Measurements from ENCODE around the gene TXNDC9.
"Not testable (repeated sequence)": the region's sequence is repeated elsewhere in the genome, so short reads cannot be mapped to it uniquely, and the experiment has no call there.

Gene TXNDC9

DNA sequence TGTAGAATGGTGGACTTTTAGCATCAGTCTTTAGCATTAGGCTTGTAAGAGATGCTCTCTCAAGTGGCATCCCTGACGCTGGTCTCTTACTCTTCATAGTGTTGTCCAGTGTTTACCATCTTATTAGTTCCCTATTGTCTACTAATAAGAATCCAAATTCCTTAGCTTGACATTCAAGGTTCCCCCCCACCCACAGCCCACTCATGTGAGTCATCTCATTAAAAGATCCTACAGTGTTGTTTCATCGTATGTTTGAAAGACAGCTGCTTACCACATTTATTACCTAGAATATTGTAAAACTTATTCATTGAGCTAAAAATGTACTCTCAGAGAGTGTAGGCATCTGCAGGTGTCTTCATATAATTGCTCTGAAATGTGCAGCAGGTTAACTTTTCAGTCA is 29.5 kb upstream of the TXNDC9 start:
- TF ChIP-seq, protein P1, sequence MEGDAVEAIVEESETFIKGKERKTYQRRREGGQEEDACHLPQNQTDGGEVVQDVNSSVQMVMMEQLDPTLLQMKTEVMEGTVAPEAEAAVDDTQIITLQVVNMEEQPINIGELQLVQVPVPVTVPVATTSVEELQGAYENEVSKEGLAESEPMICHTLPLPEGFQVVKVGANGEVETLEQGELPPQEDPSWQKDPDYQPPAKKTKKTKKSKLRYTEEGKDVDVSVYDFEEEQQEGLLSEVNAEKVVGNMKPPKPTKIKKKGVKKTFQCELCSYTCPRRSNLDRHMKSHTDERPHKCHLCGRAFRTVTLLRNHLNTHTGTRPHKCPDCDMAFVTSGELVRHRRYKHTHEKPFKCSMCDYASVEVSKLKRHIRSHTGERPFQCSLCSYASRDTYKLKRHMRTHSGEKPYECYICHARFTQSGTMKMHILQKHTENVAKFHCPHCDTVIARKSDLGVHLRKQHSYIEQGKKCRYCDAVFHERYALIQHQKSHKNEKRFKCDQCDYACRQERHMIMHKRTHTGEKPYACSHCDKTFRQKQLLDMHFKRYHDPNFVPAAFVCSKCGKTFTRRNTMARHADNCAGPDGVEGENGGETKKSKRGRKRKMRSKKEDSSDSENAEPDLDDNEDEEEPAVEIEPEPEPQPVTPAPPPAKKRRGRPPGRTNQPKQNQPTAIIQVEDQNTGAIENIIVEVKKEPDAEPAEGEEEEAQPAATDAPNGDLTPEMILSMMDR (conservative IDR thresholded peaks at IDR 0.05): no peak
- no peak overlapping the region for H3K27ac ChIP-seq

GRCh38 chr2:99356853-99357252 is 20.7 kb upstream of the TXNDC9 start:
- TF ChIP-seq, protein P1 (conservative IDR thresholded peaks at IDR 0.05): no peak
- no peak overlapping the region for H3K27ac ChIP-seq

DNA sequence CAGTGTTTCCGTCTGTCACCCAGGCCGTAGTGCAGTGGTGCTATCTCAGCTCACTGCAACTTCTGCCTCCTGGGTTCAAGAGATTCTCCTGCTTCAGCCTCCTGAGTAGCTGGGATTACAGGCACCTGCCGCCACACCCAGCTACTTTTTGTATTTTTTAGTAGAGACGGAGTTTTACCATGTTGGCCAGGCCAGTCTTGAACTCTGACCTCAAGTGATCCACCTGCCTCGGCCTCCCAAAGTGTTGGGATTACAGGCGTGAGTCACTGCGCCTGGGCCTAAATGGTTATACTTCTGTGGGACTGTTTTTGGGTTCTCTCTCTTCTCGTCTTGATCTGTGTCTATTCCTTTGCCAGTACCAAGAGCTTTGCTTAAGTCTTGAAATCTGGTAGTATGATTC is 18.7 kb upstream of the TXNDC9 start:
- not testable (repeated sequence) for H3K27ac ChIP-seq

DNA sequence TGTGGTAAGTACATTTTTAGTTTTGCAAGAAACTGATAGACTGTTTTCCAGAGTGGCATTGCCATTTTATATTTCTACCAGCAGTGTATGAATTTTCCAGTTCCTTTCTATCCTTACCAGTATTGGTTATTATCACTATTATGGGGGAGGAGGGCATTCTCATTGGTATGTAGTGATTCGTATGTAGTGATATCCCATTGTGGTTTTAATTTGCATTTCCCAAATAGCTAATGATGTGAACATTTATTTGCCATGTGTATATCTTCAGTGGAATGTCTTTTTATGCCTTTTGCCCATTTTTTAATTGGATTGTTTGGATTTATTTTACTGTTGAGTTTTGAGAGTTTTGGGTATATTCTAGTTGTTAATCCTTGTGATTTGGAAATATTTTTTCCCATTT is 17.9 kb upstream of the TXNDC9 start:
- H3K27ac ChIP-seq: no peak overlapping the region
- TF ChIP-seq, protein P1 (conservative IDR thresholded peaks at IDR 0.05): no peak

DNA sequence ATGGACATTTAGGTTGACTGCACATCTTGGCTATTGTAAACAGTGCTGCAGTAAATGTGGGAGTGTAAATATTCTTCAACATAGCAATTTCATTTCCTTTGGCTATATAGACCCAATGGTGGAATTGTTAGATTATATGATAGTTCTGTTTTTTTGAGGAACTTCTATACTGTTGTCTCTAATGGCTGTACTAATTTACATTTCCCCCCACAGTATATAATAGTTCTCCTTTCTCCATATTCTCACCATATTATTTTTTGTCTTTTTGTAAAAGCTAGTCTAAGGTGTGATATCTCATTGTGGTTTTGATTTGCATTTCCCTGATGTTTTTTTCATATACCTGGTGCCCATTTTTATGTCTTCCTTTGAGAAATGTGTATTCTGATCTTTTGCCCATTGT is 14.1 kb upstream of the TXNDC9 start:
- TF ChIP-seq, protein P1 (conservative IDR thresholded peaks at IDR 0.05): no peak
- no peak overlapping the region for H3K27ac ChIP-seq

GRCh38 chr2:99348173-99348572 is 12.0 kb upstream of the TXNDC9 start:
- H3K27ac ChIP-seq: no peak overlapping the region
- TF ChIP-seq, protein P1 (conservative IDR thresholded peaks at IDR 0.05): no peak

DNA sequence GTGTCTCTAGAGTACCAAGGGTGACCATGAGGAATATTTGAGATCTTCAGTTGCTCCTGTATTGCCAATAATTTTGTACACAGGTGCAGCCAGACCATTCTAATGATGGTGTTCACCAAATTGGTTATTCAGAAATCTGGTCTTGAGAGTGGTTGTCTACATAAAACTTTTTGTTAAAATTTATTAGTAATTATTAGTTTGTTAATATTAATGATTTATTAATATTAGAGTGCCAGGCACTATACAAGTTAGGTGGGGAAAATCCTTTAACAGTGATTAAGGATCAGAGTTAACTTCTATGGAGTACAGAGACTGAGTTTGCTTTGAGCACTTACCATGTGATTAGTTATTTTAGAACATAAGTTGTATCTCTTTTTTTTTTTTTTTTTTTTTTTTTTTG is 10.1 kb upstream of the TXNDC9 start:
- TF ChIP-seq, protein P1 (conservative IDR thresholded peaks at IDR 0.05): no peak
- no peak overlapping the region for H3K27ac ChIP-seq

DNA sequence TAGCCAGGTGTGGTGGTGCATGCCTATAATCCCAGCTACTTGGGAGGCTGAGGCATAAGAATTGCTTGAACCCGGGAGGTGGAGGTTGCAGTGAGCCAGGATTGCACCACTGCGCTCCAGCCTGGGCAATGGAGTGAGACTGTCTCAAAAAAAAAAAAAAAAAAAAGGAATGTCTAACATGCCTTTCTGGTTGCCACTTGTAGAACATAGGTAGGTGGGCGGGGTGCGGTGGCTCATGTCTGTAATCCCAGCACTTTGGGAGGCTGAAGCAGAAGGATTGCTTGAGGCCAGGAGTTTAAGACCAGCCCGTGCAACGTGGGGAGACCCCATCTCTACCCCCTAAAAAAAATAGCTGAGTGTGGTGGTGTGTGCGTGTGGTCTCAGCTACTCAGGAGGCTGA is 9.3 kb upstream of the TXNDC9 start:
- not testable (repeated sequence) for H3K27ac ChIP-seq

DNA sequence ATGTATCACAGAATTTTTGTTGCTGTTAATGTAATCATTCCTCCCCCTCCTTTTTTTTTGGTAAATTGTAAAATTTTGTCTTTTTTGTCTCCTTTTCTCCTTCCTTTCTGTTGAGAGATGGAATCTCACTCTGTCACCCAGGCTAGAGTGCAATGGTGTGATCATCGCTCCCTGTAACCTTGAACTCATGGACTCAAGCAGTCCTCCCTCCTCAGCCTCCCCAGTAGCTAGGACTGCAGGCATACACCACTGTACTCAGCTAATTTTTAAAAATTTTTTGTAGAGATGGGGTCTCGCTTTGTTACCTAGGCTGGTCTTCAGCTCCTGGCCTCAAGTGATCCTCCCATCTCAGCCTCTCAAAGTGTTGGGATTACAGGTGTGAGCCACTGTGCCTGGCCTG is 6.4 kb upstream of the TXNDC9 start:
- TF ChIP-seq, protein P1 (conservative IDR thresholded peaks at IDR 0.05): no peak
- H3K27ac ChIP-seq: no peak overlapping the region
